ENCODE results near the gene KHK.

The KHK gene

DNA sequence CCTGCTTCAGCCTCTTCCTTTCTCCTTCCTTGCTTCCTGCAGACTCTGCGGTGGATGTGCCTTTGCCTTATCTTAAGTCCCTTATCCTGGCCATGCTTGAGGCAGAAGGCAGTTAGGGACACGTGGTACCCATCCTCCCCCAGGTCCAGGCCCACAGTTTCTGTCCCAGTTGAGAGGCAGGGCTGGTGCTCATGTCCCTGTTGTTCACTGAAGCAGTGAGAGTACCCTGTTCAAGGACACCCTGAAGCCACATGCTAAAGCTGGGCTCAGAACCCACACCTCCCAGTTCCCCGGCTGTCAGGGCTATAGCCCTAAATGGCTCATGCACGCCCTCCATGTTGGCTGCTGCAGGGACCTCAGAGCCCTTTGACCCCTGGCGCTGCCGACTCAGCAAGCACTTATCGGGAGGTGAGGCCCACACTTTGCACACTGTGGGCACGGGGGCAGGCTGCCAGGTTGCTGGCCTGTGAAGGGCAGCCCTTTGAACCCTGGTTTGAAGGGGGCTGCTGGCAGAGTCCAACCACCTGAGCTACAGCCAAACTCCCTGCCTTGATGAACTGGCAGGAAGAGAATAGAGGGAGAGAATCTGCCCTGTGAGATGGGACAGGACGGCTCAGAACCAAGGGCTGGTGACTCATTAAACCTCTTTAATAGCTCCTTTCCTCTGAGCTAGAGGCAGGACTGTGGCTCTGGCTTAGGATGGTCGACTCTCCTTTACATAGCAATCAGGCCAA, 6.3 kb downstream of the KHK start:
- no peak for DNase-seq (ENCODE audit: extremely low read depth, low read depth)
- TF ChIP-seq, protein P1, sequence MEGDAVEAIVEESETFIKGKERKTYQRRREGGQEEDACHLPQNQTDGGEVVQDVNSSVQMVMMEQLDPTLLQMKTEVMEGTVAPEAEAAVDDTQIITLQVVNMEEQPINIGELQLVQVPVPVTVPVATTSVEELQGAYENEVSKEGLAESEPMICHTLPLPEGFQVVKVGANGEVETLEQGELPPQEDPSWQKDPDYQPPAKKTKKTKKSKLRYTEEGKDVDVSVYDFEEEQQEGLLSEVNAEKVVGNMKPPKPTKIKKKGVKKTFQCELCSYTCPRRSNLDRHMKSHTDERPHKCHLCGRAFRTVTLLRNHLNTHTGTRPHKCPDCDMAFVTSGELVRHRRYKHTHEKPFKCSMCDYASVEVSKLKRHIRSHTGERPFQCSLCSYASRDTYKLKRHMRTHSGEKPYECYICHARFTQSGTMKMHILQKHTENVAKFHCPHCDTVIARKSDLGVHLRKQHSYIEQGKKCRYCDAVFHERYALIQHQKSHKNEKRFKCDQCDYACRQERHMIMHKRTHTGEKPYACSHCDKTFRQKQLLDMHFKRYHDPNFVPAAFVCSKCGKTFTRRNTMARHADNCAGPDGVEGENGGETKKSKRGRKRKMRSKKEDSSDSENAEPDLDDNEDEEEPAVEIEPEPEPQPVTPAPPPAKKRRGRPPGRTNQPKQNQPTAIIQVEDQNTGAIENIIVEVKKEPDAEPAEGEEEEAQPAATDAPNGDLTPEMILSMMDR (IDR thresholded peaks at IDR 0.05; ENCODE audit: low read depth, low read length, missing control alignments) = no peak
- no peak overlapping the region for H3K4me3 ChIP-seq (replicated peaks; ENCODE audit: low read depth, low read length)

DNA sequence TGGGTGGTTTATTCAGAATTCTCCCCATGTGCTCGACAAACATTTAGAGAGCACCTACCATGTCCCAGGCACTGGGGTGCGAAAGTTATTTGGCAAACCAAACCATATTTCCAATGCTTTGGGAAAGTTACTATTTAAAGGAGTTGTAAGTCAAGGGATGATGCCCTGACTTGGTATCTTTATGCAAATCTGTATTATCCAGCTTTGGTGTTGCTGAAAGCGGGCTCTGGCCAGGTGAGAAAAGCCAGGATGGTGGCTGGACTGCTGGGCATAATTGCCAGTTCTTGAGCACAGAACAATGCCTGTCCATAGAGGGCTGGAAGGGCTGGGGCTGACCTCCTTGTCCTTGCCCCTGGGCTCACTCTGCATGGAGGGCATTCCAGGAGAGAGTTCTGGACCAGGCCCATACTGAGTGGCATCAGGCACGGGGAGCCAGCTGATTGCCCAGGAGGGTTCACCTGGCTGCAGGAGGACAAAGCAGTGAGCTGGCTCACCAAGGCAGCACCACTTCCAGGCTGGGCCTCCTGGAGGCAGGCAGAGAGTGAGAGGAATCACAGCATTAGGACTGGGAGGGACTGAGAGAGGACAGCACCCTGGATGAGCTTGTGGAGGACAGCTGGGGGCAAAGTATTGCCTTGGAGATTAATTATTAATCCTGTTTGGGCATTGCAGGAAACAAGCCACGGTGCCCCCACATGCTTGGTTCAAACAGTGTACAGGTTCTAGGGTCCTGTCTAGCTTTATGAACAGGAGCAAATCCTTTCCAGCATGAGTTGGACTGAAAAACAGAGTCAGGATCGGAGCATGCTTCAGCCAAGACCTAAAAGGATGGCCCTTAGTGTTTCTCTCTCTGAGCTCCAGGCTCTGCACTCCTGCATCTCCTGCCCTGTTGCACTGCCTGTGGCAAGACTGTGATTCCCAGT, 7.1 kb downstream of the KHK start:
- TF ChIP-seq, protein P1 (IDR thresholded peaks at IDR 0.05; ENCODE audit: low read depth, low read length, missing control alignments) = no peak
- no peak overlapping the region for H3K4me3 ChIP-seq (replicated peaks; ENCODE audit: low read depth, low read length)
- DNase-seq (ENCODE audit: extremely low read depth, low read depth) = no peak

DNA sequence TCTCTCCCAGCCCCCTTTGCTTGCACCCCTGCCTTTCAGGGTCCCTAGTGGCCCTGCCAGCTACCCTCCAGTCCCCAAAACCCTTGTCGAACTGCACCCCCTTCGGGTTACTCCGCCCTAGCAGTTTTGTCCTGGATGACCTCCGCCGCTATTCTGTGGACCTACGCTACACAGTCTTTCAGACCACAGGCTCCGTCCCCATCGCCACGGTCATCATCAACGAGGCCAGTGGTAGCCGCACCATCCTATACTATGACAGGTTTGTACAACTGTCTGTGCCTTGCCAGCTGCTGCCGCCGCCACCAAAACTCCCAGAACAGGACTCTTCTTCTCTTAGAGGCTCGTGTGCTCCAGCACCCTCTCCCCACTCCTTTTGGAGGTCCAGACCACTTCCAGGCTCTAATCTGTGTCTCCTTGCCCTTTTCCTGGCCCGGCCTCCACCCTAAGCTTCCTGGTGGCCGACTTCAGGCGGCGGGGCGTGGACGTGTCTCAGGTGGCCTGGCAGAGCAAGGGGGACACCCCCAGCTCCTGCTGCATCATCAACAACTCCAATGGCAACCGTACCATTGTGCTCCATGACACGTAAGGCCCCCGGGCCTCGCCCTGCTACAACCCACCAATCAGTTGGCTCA, 7.9 kb downstream of the KHK start:
- no peak overlapping the region for H3K4me3 ChIP-seq (replicated peaks; ENCODE audit: low read depth, low read length)
- TF ChIP-seq, protein P1 (IDR thresholded peaks at IDR 0.05; ENCODE audit: low read depth, low read length, missing control alignments) = no peak

DNA sequence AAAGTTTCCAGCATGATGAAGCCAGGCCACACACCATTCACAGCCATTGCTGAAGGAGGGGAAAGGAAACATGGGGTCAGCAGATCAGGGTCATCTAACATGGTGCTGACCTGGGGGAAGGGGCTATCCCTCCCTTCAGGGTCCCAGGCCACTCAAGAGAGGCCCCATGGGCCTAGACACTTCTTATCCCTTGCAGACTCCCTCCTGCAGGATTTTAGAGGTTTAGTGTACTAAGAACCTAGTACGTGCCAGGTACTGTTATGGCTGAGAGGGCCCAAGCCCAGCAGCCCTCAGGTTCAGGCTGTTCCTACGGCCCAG, 8.8 kb downstream of the KHK start:
- H3K4me3 ChIP-seq (replicated peaks; ENCODE audit: low read depth, low read length) = no peak overlapping the region
- DNase-seq (ENCODE audit: extremely low read depth, low read depth) = no peak
- TF ChIP-seq, protein P1 (IDR thresholded peaks at IDR 0.05; ENCODE audit: low read depth, low read length, missing control alignments) = no peak

More for the DNA sequence above, 7.9 kb downstream of the KHK start:
- DNase-seq (ENCODE audit: extremely low read depth, low read depth) = no peak

DNA sequence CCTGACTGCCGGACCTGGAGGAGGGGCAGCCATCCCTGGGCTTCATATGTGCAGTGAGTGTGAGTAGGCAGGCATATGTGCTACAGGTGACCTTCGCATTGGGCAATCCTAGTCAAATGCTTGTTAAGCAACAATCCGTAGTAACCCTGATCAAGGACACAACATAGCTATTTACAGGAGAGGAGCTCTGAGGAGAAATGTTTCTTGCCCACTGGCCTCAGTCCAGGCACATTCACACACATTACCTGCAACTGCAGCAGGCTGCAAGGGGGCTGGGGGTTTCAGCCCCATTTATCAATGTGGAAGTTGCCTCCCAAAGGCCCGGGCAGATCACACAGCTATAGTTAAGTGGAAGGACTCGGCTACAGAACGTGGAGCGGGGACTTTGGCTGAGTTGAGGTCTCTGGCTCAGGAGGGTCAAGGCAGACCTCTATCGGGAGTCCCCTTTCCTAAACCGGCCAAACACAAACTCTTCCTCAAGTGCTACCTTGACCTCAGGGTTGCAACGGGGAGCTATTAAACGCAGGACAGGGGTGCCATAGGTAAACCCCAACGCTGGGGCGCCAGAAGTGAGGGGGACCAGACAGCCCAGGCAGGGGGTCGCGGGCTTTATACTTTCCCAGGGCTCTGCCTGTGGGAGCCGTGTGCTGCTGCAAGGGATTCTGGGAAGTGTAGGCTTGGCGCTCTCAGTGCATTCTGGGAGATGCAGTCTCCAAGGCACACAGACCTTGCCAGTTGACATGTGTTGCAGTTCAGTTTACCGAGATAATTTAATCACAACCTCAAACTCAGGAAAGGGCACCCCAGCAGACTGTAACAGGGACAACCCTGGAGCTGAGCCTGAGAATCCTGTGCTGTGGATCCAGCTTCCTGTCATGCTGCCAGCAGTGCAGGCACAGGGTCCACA, 9.4 kb downstream of the KHK start:
- TF ChIP-seq, protein P1 (IDR thresholded peaks at IDR 0.05; ENCODE audit: low read depth, low read length, missing control alignments) = no peak
- no peak overlapping the region for H3K4me3 ChIP-seq (replicated peaks; ENCODE audit: low read depth, low read length)
- DNase-seq (ENCODE audit: extremely low read depth, low read depth) = no peak

DNA sequence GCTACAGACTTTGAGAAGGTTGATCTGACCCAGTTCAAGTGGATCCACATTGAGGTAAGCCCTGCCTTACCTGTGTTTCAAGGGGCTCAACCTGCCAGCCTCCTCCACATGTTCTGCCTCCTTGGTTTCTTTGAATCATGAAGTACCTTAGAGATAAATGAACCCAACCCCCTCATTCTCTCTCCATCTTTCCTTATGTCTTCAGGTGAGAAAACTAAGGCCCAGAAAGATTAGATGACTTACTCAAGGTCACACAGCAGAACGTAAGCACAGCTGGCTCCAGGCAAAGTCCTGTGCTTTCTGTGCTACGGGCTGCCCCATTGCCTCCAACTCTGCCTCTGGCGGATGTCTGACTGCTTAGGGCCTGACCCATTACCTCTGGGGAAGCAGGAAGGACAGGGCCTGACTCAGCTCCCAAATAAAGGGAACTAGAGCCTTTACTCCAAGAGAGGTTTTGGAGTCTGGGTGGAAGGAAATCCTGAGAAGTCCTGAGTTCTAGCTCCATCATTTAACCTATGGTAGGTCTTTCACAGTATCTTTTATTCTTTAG, 10.3 kb downstream of the KHK start:
- TF ChIP-seq, protein P1 (IDR thresholded peaks at IDR 0.05; ENCODE audit: low read depth, low read length, missing control alignments) = no peak
- H3K4me3 ChIP-seq (replicated peaks; ENCODE audit: low read depth, low read length) = no peak overlapping the region
- no peak for DNase-seq (ENCODE audit: extremely low read depth, low read depth)
